Spinal cord (tissue), 10 donors: ENCODE measurements around the gene NOS1AP. TPM values are rescaled to one million over a fixed set of nuclear protein-coding genes. Genes with fewer than 3 reads are reported as not detected.
"Not testable (repeated sequence)": the region's sequence is repeated elsewhere in the genome, so short reads cannot be mapped to it uniquely, and the experiment has no call there.

Source experiments
- DNase-seq, 6 donors: peaks; one replicate each; pipeline versions ENCODE4 v3.0.0 to v3.0.0-alpha.2; 2013 to 2015; ENCODE audit warnings: low spot score in 6 of 6, low read depth in 4 of 6
- H3K27ac ChIP-seq: one replicate; pipeline ENCODE4 v1.5.1; 2013; ENCODE audit warnings: low read depth, low read length, control low read depth
- H3K27me3 ChIP-seq: one replicate; pipeline ENCODE4 v1.6.1; 2013; ENCODE audit warnings: low read length; ENCODE audit not compliant: control insufficient read depth, insufficient read depth
- H3K36me3 ChIP-seq: one replicate; pipeline ENCODE4 v1.6.1; 2013; ENCODE audit warnings: low read length; ENCODE audit not compliant: control insufficient read depth, insufficient read depth
- H3K4me1 ChIP-seq: one replicate; pipeline ENCODE4 v1.6.1; 2013; ENCODE audit warnings: low read length; ENCODE audit not compliant: control insufficient read depth, insufficient read depth
- H3K4me3 ChIP-seq: one replicate; pipeline ENCODE4 v1.5.1; 2013; ENCODE audit warnings: low read depth, low read length, control low read depth
- H3K9me3 ChIP-seq: one replicate; pipeline ENCODE4 v1.6.1; 2013; ENCODE audit warnings: low read length; ENCODE audit not compliant: control insufficient read depth, insufficient read depth
- WGBS: methylation state at CpG from one replicate; pipeline ENCODE4 v1.1.5; 2013; ENCODE audit warnings: missing lambda C conversion rate; ENCODE audit not compliant: insufficient coverage; 5-methylcytosine and 5-hydroxymethylcytosine counted together
- polyA plus RNA-seq, 2 donors: library from polyadenylated mRNA; unstranded; fragments of 120-200 nt; gene quantifications; one replicate each; pipeline ENCODE4 v1.2.1, GENCODE V29; 2013; ENCODE audit not compliant: insufficient read length in 2 of 2
- small RNA-seq: library from RNA; depleted of rRNA; stranded (forward); fragments of <200 nt; gene quantifications from one replicate; pipeline ENCODE3, GENCODE V24; 2014; ENCODE audit warnings: low replicate concordance
- total RNA-seq, 2 donors: library from RNA; depleted of rRNA in 1 of 2; stranded (reverse); fragments of 120-200 nt in 1 of 2; fragments of >200 nt in 1 of 2; gene quantifications; one replicate each; pipeline versions ENCODE4 v1.2.3 to v1.2.4, GENCODE V29; 2013 to 2014
- donor health status: healthy.

NOS1AP gene
- total and polyA plus RNA-seq, 4 donors = 4.2 to 9.9 (median 8.1) TPM

DNA sequence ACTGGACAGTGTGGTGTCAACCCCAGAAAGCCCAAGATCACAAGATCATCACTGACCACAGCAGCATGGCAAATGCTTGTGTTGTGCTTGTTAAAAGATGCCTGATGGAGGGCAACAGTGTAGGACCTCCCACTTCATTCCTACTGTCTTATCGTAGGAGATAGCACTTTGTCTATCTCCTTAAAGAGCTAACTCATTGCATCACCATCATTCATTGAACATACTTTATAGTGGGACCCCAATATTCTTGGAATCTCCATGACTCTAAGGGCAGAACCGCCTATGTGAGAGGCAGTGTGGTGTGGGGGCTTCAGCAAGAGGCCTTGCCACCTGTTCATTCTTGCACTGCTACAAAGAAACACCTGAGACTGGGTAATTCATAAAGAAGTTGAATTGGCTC lies 347.4 kb downstream of the NOS1AP start:
- Histone ChIP-seq H3K9me3 (no peaks in the 10 kb centered on the region), H3K36me3 (no peaks in the 10 kb centered on the region), H3K27me3 (no peaks in the 10 kb centered on the region), H3K4me1 (no peaks in the 10 kb centered on the region), H3K4me3 (no peak overlapping the region), H3K27ac (no peak overlapping the region)
- DNase-seq = no peak
- WGBS = 100% methylated on average over 1 of the region's 2 CpGs

DNA sequence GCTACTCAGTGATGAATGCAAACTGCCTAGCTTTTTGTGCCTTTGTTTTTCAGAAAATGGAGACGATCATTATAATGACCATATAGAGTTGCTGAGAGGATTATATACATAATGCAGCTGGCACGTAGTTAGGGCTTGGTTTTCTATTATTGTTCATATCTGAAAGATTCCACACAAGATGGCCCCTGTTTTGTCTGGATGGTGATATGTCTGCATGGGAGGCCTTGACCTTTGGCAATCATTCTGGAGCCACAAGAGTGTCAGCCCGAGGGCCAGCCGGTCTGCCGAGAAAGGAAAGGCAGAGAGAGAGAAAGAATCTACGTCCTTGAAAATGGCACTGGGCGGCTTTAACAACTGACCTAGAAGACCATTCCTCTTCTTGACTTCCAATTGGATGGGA lies 348.2 kb downstream of the NOS1AP start:
- DNase-seq = no peak
- Histone ChIP-seq H3K4me1 (no peaks in the 10 kb centered on the region), H3K9me3 (no peaks in the 10 kb centered on the region), H3K27ac (no peak overlapping the region), H3K27me3 (no peaks in the 10 kb centered on the region), H3K36me3 (no peaks in the 10 kb centered on the region), H3K4me3 (no peak overlapping the region)
- 100% methylated on average over 3 of the region's 7 CpGs for WGBS

DNA sequence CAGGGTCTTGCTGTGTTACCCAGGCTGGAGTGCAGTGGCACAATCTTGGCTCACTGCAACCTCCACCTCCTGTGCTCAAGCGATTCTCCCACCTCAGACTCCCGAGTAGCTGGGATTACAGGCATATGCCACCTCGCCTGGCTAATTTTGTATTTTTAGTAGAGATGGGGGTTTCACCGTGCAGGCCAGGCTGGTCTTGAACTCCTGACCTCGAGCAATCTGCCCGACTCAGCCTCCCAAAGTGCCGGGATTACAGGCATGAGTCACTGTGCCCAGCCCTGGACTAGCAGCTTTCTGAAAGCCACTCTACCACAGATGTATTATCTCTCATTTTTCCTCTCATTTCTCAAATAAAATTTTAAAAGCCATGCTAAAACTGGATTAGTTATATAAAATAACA lies 349.1 kb downstream of the NOS1AP start:
- H3K36me3 ChIP-seq, H3K9me3 ChIP-seq, H3K4me1 ChIP-seq, H3K27ac ChIP-seq, H3K4me3 ChIP-seq, DNase-seq, H3K27me3 ChIP-seq: not testable (repeated sequence)
- 93% methylated on average over 3 of the region's 7 CpGs for WGBS

DNA sequence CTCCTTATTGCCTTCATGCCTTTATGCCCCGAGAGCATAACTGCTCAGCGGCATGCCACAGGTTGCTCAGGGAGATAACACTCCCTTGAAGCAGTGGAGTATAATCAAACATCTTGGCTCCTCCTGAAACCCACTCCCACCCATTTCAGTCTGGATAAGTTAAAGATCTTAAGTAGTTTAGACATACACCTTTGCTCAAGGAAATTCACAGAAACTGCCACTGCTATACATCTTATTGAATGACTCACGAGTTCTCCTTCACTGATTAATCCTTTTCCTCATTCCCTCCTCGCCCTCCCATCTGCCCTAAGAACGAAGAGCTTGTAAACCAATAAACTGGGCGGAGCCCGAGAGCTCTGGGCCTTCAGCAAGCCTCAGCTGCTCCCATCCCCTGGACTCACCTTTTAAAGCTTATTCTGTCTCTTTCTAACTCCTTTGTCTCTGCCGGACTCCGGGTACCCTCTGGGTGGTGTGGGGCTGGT lies 350.0 kb downstream of the NOS1AP start:
- H3K36me3 ChIP-seq, DNase-seq, H3K27ac ChIP-seq, H3K27me3 ChIP-seq, H3K9me3 ChIP-seq, H3K4me1 ChIP-seq, H3K4me3 ChIP-seq: not testable (repeated sequence)
- 52% methylated on average over 5 of the region's 9 CpGs for WGBS

Small RNA genes lying within 50 kb of the gene (small RNA-seq; reads per million reads assigned to genes)
- gene MIR4654 (not detected), gene MIR556 (0.36 reads per million, percentile 38 among the genes with 10 or more reads in this experiment), gene RNA5SP61 (not detected)

Other genes with a start within 250 kb of the NOS1AP start
- gene OLFML2B, start 45.8 kb upstream of the NOS1AP start, total RNA-seq = 10 to 100 TPM; 17.3 to 64.5 TPM
- 10 to 100 TPM; 13.7 to 33.1 TPM for gene OLFML2B, start 45.8 kb upstream of the NOS1AP start, polyA plus RNA-seq